ENCODE data around the gene OIP5. TPM values are rescaled to one million over a fixed set of nuclear protein-coding genes. Genes with fewer than 3 reads are reported as not detected.

Gene OIP5
- total and polyA plus RNA-seq, 10 of the 15 experiments (the other 5 are each of a cell fraction or from before 2014, with no cell fraction given): 4.8 to 61.4 (median 22.1) TPM

DNA sequence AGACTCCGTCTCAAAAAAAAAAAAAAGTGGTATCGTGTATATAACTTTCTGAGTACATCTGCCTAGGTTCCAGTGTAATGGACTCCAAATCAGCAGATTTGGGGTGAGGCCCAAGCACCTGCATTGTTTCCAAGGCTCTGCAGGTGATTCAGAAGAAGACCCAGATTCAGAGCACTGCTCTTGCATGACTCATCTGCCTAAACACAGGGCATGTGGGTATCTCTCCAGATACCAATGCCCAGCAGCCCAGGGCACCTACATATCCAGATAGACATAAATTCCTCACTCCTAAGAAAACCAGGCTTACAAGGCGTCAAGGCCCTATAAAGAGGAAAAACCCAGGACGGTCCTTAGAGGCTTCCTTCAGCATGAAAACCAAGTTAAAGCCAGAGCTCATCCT lies 45.6 kb upstream of the OIP5 start:
- Histone ChIP-seq H4K20me1 (ENCODE audit: control insufficient read depth, insufficient read depth) (no peaks in the 10 kb centered on the region), H3K9me3 (replicated peaks; ENCODE audit: control insufficient read depth, insufficient read depth, low read length) (no peaks in the 10 kb centered on the region), H3K4me3 (no peak overlapping the region), H3K79me2 (ENCODE audit: control insufficient read depth, insufficient read depth, low read length) (no peaks in the 10 kb centered on the region), H3K4me1 (ENCODE audit: control insufficient read depth, insufficient read depth, low read length) (no peaks in the 10 kb centered on the region), H3K27ac (ENCODE audit: control insufficient read depth, insufficient read depth) (no peak overlapping the region), H3K36me3 (ENCODE audit: control insufficient read depth in 2 of 2, insufficient read depth in 2 of 2, low read length in 1 of 2) (peaks cover 11 to 19% of the 10 kb centered on the region in 2 experiments), H3K27me3 (replicated peaks in 1 of 2; ENCODE audit: control insufficient read depth in 2 of 2, insufficient read depth in 2 of 2, low read length in 1 of 2) (no peaks in the 10 kb centered on the region), H2AFZ (ENCODE audit: control insufficient read depth, low read depth, low read length) (no peak overlapping the region), H3K4me2 (ENCODE audit: control insufficient read depth, insufficient read depth) (no peak overlapping the region), H3K9ac (ENCODE audit: control insufficient read depth, insufficient read depth, low read length) (no peak overlapping the region)
- ATAC-seq (no peak), FAIRE-seq (no peak), DNase-seq (ENCODE audit: low read depth, low spot score) (no peak)
- intact Hi-C loops (cut with micrococcal nuclease; ENCODE audit: unreplicated experiment) (no loop called here), in situ Hi-C loops (cut with MboI) (no loop called here)
- SMC1A ChIA-PET (ENCODE audit: uncharacterized antibody, unreplicated experiment): no interaction called here
- TF ChIP-seq PRDM15 (CRISPR knock-in tag; IDR thresholded peaks at IDR 0.05) (no peak), FOS (IDR thresholded peaks at IDR 0.05; ENCODE audit: borderline replicate concordance, extremely low read depth, insufficient read length) (no peak), ETV6 (conservative IDR thresholded peaks at IDR 0.05 in 1 of 2, IDR thresholded peaks at IDR 0.05 in 1 of 2; ENCODE audit: borderline replicate concordance in 1 of 2, low read depth in 1 of 2) (no peak), BCL11A (IDR thresholded peaks at IDR 0.05; ENCODE audit: low read depth, low read length) (no peak), POLR2A (IDR thresholded peaks at IDR 0.05; ENCODE audit: low read depth, low read length) (no peak), CREM (IDR thresholded peaks at IDR 0.05; ENCODE audit: low read depth) (no peak), MYC (IDR thresholded peaks at IDR 0.05; ENCODE audit: insufficient read depth, insufficient read length, insufficient replicate concordance, low read length, severe bottlenecking) (no peak), CREB1 (IDR thresholded peaks at IDR 0.05; ENCODE audit: low read depth) (no peak), TCF3 (IDR thresholded peaks at IDR 0.05; ENCODE audit: borderline replicate concordance, insufficient read depth, low read depth, low read length) (no peak), RAD21 (IDR thresholded peaks at IDR 0.05; ENCODE audit: insufficient read depth, low read depth, low read length) (no peak), SKIL (IDR thresholded peaks at IDR 0.05; ENCODE audit: low read depth, poor library complexity, severe bottlenecking) (no peak)
- TF ChIP-seq, protein P1, sequence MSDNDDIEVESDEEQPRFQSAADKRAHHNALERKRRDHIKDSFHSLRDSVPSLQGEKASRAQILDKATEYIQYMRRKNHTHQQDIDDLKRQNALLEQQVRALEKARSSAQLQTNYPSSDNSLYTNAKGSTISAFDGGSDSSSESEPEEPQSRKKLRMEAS (IDR thresholded peaks at IDR 0.05; ENCODE audit: low read depth, low read length): no peak
- TF ChIP-seq, protein P2, sequence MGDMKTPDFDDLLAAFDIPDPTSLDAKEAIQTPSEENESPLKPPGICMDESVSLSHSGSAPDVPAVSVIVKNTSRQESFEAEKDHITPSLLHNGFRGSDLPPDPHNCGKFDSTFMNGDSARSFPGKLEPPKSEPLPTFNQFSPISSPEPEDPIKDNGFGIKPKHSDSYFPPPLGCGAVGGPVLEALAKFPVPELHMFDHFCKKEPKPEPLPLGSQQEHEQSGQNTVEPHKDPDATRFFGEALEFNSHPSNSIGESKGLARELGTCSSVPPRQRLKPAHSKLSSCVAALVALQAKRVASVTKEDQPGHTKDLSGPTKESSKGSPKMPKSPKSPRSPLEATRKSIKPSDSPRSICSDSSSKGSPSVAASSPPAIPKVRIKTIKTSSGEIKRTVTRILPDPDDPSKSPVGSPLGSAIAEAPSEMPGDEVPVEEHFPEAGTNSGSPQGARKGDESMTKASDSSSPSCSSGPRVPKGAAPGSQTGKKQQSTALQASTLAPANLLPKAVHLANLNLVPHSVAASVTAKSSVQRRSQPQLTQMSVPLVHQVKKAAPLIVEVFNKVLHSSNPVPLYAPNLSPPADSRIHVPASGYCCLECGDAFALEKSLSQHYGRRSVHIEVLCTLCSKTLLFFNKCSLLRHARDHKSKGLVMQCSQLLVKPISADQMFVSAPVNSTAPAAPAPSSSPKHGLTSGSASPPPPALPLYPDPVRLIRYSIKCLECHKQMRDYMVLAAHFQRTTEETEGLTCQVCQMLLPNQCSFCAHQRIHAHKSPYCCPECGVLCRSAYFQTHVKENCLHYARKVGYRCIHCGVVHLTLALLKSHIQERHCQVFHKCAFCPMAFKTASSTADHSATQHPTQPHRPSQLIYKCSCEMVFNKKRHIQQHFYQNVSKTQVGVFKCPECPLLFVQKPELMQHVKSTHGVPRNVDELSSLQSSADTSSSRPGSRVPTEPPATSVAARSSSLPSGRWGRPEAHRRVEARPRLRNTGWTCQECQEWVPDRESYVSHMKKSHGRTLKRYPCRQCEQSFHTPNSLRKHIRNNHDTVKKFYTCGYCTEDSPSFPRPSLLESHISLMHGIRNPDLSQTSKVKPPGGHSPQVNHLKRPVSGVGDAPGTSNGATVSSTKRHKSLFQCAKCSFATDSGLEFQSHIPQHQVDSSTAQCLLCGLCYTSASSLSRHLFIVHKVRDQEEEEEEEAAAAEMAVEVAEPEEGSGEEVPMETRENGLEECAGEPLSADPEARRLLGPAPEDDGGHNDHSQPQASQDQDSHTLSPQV (IDR thresholded peaks at IDR 0.05): no peak
- no TSS peak for BruUV-seq (replicated peaks)
- CTCF ChIA-PET: no interaction called here
- RAD21 ChIA-PET (ENCODE audit: unreplicated experiment): no interaction called here
- WGBS (ENCODE audit: insufficient coverage, insufficient replicate concordance, low lambda C conversion rate, missing lambda C conversion rate): 97% methylated on average over 4 of the region's 4 CpGs
- POLR2A ChIA-PET: no interaction called here
